Measurements from ENCODE around the gene CHD6. TPM values are rescaled to one million over a fixed set of nuclear protein-coding genes. Genes with fewer than 3 reads are reported as not detected.

The CHD6 gene
- total and polyA plus RNA-seq, 2 of the 13 experiments (the other 11 are each of a cell fraction or from before 2014, with no cell fraction given), result 14.4 to 52.0 TPM

- TF ChIP-seq TRIM22 (IDR thresholded peaks at IDR 0.05) (no peak), ZNF775 (CRISPR knock-in tag; IDR thresholded peaks at IDR 0.05; ENCODE audit: borderline replicate concordance) (peak; percentile 88; the same call in 1 of the 2 replicates), ZNF207 (IDR thresholded peaks at IDR 0.05; ENCODE audit: borderline replicate concordance) (no peak), SOX13 (IDR thresholded peaks at IDR 0.05) (peak; percentile 36; the same call in 1 of the 2 replicates), SOX13 (CRISPR knock-in tag; conservative IDR thresholded peaks at IDR 0.05 in 1 of 2, IDR thresholded peaks at IDR 0.05 in 1 of 2) (peak in 1 of 2 experiments; percentile 86; a peak in 2 of 4 replicates), ZNF737 (CRISPR knock-in tag; IDR thresholded peaks at IDR 0.05; ENCODE audit: borderline replicate concordance) (no peak), ARNT (IDR thresholded peaks at IDR 0.05) (no peak), PHF8 (CRISPR knock-in tag; IDR thresholded peaks at IDR 0.05) (peak; percentile 24; the same call in 1 of the 2 replicates), ZBTB25 (CRISPR knock-in tag; IDR thresholded peaks at IDR 0.05) (peak; percentile 12; the same call in 1 of the 2 replicates), MAFK (conservative IDR thresholded peaks at IDR 0.05 in 1 of 2, IDR thresholded peaks at IDR 0.05 in 1 of 2; ENCODE audit: low read length in 2 of 2) (peak in 1 of 2 experiments; percentile 5; a peak in 1 of 4 replicates), AFF4 (CRISPR knock-in tag; IDR thresholded peaks at IDR 0.05) (no peak), JARID2 (CRISPR knock-in tag; IDR thresholded peaks at IDR 0.05; ENCODE audit: insufficient replicate concordance) (no peak), ZNF253 (CRISPR knock-in tag; IDR thresholded peaks at IDR 0.05; ENCODE audit: borderline replicate concordance) (no peak), SAFB2 (CRISPR knock-in tag; IDR thresholded peaks at IDR 0.05; ENCODE audit: borderline replicate concordance, low read depth) (no peak), AHR (CRISPR knock-in tag; IDR thresholded peaks at IDR 0.05) (no peak), NFKBIZ (CRISPR knock-in tag; IDR thresholded peaks at IDR 0.05) (no peak), ZNF446 (CRISPR knock-in tag; IDR thresholded peaks at IDR 0.05) (no peak), CENPT (CRISPR knock-in tag; IDR thresholded peaks at IDR 0.05; ENCODE audit: low read depth) (no peak), MIXL1 (CRISPR knock-in tag; IDR thresholded peaks at IDR 0.05) (peak; percentile 99), THRA (CRISPR knock-in tag; IDR thresholded peaks at IDR 0.05; ENCODE audit: borderline replicate concordance) (peak; percentile 63; the same call in 1 of the 2 replicates), ZNF343 (CRISPR knock-in tag; IDR thresholded peaks at IDR 0.05) (no peak; the same call in 1 of the 2 replicates), ZNF33B (CRISPR knock-in tag; IDR thresholded peaks at IDR 0.05) (no peak)
These were observed 79.2 kb downstream of the CHD6 start (continued) for GRCh38 chr20:41538810-41539596.

Data from HepG2 (cell line).